Epithelial cell of prostate (primary cell): ENCODE results near the gene SPINK2.

Source experiments
- DNase-seq: peaks from one replicate; pipeline ENCODE4 v3.0.0-alpha.2; 2011; ENCODE audit warnings: low read depth, low spot score
- H3K27ac ChIP-seq: fragments of 450-650 bp; 2 replicates; pipeline ENCODE4 v1.5.1; 2017; ENCODE audit warnings: mild to moderate bottlenecking

The SPINK2 gene, protein sequence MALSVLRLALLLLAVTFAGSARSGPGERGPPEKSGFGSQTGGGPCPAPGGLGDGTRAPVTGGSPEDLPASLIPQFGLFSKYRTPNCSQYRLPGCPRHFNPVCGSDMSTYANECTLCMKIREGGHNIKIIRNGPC

DNA sequence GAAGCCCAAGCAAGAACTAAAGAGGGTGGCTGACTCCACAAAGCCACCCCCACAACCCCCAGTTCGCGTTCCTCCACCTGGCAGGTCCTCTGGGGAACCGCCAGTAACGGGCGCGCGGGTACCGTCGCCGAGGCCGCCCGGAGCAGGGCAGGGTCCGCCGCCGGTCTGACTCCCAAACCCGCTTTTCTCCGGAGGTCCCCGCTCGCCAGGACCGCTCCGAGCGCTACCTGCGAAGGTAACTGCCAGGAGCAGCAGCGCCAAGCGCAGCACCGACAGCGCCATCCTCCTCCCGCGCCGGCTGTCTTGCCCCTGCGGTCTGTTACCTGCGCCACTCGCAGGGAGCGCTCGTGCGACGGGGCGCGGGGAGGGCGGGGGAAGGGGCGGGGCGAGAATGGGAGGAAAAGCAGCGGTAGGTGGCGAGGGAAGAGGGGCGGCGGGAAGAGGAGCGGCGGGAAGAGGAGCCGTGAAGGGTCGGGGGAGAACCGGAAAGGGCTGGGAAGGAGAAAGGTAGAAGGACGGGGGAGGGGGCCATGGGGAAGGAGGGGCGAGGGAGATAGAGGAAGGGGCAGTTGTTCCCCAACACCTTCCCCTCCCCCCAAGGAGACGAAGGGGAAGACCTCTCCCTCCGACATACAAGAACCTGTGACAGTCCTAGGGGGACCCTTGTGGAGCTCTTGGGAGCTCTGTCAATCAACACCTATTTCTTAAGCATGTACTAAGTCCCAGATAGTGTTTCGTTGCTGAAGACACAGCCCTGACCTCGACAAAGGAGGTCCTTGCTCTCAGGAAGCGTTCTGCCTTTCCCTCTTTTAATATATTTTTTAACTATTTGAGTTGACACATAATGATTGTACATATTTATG lies at the start of gene SPINK2:
Gene SPINK2 (minus strand): TSS at position 321 of the 863 bp plus-strand sequence. CDS start 39 bp downstream, at position 282.
- no peak within 1 kb of the TSS for H3K27ac ChIP-seq
- no peak for DNase-seq

DNA sequence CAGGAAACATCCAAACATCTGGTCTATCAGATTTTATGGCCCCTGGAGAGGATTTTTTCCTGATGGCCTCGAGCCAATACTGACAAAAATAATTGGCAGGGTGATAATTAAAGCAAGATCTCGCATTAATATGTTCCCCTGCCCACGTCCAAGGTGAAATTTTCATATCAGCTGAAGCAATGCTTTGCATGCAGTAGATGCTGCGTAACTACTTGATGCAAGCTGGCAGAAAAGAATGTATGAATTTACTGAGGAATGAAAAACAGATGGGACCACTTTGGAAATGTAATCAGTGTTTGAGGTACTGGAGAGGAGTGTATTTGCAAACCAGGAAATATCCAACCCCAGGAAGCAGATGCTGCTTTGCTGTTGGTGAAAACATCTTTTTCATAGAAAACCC lies 49.4 kb upstream of the SPINK2 start:
- H3K27ac ChIP-seq: no peak overlapping the region
- DNase-seq: no peak

DNA sequence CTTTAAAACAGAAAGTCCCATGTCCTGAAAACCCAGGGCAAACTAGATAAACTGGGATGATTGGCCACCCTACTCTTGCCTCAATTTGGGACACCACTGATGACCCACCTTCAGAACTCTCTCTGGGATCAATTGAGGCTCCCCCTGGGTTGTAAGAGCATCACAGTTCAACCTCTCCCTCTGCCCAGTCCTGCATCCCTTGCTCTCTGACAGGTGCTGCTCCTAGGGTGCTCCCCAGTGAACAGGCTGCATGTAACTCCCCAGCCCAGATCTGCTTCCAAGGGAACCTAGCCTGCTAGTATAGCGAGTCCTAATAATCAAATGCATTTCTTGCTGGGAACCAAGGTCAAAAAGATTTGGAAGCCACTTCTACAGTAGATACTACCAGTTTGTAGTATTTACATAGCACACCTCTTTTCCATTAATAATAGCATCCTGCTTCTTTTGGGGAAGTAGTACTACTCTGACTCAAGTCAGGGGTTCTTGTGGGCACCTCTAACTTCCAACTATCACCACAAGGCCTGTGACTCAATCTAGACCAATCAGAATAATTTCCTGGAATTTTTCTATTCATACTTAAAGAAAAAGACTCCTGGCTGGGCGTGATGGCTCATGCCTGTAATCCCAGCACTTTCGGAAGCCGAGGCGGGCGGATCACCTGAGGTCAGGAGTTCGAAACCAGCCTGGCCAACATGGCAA lies 42.1 kb upstream of the SPINK2 start:
- DNase-seq: peak; percentile 56
- no peak overlapping the region for H3K27ac ChIP-seq

DNA sequence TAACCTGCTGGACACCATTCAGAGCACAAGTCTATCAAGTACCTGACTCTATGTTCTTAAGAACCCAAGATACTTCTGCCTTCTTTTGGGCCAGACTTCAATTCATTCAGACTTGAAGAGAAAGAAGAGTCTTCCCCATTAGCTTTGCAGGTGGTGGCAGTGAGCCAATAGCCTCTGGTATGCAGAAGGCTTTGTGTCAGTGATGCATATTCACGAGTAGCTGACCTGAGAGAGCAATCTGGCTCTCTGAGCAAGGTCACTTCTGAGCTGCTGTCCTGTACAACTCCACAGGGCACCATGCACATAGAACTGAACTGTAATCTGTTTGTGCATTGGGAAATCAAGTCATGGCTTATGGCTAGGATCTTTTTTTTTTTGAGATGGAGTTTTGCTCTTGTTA lies 39.9 kb upstream of the SPINK2 start:
- H3K27ac ChIP-seq: no peak overlapping the region
- DNase-seq: no peak

DNA sequence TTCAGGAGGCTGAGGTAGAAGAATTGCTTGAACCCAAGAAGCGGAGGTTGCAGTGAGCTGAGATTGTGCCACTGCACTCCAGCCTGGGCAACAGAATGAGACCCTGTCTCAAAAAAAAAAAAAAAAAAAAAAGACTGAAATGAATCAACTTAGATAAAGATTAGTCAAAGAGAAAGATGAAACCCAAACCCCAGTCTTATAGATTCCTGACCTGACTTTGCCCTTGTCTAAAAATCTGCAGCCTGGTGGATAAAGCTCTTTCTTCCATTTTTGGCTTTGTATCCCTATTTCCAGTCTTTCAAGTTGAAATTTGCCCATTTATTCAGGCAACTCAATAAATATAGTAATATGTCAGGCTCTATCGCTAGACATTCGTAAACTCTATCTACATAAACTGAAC lies 39.3 kb upstream of the SPINK2 start:
- no peak overlapping the region for H3K27ac ChIP-seq
- no peak for DNase-seq

DNA sequence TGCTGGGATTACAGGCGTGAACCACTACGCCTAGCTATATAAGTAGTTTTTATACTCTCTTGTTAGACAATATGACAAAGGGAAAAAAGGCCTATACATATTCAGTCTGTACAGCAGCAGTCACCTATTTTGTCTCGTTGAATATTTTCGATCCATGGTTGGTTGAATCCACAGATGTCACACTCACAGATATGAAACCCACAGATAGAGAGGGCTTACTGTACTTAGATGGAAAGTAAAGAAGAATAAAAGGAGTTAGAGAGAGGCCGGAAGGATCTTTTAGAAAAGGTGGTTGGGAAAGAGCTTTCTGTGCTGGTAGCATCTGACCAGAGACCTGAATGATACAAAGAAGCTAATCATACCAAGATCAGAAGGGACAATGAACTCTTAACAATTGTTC lies 38.3 kb upstream of the SPINK2 start:
- no peak for DNase-seq
- H3K27ac ChIP-seq: no peak overlapping the region

DNA sequence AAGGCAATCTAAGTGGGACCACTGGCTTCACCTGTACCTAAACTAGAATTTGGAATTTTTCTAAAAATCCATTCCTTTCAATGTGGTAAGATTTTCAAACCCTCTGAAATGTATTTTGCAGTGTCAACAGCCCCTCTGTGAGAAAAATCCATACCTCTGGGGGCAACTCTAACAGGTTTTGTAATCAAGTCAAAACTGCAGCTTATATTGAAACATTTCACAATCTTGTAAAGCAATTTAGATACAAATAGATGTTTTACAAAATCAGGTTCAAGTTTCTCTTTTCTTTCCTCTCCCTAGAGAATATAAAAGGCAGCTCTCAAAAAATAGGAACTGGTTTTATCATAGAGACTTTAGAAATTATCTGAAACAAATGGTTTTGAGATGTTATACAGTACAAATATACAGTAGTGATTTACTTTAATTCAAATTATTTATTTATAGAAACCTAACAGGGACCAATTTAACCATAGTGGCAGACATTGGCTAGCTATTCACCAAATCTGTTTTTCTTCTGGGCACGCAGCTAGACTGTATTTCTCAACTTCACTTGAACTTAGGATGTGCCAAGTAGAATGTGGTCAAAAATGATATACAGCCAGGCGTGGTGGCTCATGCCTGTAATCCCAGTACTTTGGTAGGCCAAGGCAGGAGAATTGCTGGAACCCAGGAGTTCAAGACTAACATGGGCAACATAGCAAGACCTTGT lies 36.3 kb upstream of the SPINK2 start:
- DNase-seq: no peak
- H3K27ac ChIP-seq: no peak overlapping the region

DNA sequence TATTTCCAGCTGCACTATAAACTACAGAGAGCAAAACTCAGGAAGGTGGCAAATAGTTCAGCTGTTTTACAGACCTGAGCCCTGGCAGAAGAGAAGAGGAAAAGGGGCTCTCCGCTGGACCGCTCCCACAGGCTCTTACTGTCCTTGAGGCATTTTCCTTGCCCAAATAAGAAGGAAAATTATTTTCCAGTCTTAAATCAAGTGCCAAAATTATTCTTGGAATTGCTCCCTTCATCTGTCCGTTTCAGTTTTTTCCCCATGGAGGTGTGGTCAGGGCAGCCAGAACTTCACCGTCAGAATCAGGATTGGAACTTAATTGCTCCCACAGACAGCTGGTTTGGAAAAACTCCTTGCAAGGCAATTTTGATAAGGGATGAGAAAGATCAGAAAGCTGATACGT lies 35.2 kb upstream of the SPINK2 start:
- DNase-seq: no peak

DNA sequence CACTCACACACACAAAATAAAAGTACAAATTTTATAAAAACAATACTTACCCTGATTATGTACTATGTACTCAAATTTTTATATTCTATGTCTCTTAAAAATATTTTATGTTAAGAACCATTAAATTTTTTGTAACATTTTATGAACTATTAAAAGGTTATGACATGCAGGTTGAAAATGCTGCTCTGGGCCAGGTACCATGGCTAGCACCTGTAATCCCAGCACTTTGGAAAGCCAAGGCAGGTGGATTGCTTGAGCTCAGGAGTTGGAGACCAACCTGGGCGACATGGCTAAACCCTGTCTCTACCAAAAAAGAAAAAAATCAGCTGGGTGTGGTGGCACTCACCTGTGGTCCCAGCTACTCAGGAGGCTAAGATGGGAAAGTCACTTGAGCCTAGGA lies 29.4 kb upstream of the SPINK2 start:
- DNase-seq: no peak
- H3K27ac ChIP-seq: no peak overlapping the region

More for the DNA sequence above, 35.2 kb upstream of the SPINK2 start:
- no peak overlapping the region for H3K27ac ChIP-seq

DNA sequence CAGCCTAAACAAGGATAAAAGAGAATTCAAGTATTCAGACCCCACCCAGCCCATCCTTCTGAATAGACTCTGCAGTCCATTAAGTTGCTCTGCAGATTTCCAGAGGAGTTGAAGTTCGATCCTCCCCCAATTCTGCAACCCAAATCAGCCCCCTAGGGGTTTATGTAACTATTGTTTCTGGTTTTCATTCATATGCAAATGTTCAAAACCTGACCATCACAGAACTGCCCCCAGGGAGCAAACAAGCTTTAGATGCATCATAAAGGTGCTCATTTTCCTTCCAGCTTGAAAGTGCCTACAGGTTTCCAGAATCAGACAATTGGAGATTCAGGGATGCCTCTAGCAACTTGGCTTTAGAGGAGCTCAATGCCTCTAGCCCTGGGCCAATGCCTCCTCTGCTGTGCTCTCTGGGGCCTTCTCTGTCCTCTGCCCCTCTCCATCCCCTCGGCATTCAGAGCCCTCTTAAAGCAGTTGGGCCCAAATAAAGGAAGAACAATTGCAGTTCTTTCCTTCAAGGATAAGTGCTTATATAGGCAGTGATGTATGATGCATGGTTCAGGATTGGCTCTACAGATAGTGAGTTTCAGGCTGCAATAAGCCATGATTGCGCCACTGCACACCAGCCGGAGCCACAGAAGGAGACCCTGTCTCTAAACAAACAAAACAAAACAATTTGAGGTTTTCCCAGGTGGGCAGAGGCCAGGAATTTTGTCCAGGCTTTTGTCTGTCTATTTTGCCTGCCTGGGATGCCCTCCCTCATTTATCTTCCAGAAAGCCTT lies 23.5 kb upstream of the SPINK2 start:
- DNase-seq: no peak
- no peak overlapping the region for H3K27ac ChIP-seq

DNA sequence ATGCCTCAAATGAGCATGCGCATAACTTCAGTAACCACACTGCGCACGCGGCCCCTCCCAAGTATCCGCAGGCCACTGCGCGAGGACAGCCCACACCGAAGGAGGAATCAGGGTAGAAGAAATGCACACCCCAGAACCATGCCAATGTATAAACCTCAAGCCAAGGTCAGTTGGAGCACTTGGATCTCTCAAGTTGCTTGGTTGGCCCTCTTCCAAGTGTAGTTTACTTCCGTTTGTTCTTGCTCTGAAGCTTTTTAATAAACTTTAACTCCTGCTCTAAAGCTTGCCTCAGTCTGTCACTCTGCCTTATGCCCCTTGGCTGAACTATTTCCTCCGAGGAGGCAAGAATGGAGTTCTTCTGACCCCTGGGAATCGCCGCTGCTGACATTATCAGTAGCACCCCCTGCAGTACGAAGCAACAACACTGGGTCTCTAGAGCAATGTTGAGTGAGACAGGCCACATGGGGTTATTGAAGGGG lies 22.0 kb upstream of the SPINK2 start:
- peak overlapping the region; percentile 15 for H3K27ac ChIP-seq
- DNase-seq: no peak

DNA sequence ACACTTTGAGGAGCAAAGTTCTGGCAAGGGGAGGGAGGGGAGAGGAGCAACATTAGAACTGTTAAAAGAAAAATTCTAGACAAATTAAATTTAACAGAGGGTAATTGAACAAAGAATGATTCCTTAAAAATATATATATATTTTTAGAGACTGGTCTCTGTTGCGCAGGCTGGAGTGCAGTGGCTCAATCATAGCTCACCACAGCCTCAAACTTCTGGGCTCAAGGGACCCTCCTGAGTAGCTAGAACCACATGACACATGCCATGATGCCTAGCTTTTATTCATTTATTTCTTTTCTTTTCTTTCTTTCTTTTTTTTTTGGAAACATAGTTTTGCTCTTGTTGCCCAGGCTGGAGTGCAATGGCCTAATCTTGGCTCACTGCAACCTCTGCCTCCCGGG lies 19.1 kb upstream of the SPINK2 start:
- H3K27ac ChIP-seq: no peak overlapping the region
- DNase-seq: no peak

DNA sequence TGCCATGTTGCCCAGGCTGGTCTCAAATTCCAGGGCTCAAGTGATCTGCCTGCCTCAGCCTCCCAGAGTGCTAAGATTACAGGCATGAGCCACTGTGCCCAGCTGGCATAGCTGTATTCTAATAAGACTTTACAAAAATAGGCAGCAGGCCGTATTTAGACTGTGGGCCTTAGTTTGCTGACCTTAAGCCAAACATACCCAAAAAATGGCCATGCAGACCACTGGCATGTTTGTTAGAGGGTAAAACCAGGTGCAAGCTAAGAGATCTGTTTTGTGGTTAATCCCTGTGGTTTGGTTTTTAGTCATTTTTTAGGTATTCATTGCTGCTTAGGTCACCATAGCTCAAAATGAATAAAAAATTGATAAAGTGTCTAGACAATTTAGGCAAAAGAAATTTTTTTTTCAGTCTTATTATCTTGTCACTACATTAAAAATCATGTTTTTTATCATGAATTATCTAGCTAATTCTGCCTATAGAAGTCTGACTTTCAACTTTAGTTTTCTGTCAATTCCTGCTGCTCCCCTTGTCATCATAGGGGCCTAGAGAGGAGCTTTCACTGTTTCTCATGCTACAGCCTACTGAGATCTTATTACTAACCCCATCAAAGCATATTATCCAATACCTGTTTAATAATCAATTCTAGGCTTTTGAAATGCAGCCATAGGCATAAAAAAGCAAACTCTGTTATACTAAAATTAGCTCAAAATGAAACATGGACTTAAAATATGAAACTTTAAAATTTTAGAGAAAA lies 7.5 kb upstream of the SPINK2 start:
- DNase-seq: no peak
- no peak overlapping the region for H3K27ac ChIP-seq

DNA sequence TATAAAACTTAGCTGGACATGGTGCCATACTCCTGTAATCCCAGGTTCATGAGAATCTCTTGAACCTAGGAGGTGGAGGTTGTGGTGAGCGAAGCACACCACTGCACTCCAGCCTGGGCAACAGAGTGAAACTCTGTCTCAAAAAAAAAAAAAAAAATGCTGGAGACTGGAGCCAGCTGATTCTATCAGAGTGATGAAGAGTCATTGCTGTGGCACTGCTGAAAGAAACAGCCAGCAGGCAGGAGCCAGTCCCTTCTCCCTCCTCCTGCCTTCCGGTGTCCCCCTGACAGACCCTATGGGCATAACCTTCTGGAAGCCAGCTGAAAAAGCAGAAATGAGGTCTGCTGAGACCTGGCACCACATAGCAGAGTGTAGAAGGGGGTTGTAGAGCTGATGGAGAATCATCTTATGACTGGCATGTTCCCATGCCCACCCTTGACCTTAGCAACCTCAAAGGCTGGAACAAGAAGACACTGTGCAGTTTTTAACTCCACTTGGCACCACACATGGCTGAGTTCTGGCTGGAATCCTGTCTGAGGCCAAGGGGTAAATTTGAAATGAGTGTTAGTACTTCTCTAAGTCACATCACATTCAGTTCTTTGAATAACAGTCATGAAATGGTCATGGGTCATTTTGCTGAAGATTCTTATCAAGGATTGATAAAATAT lies 2.6 kb upstream of the SPINK2 start:
- no peak for DNase-seq
- H3K27ac ChIP-seq: no peak overlapping the region

DNA sequence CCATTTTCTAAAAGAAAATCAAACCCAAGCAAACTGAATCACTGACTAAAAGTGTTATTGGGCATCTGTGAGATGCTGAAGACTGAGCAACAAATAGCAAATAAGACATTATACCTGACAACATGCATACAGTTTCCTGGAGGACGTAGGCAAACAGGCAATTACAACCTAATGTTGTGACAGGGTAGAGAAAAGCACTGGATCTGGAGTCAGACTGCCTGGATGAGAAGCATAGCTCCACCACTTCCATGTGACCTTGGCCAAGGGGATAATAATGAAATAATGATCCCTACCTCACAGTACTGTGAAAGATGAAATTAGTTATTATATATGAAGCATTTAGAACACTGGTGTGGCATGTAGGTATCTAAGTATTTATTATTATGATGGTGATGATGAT lies 2.7 kb downstream of the SPINK2 start:
- DNase-seq: no peak
- no peak overlapping the region for H3K27ac ChIP-seq

DNA sequence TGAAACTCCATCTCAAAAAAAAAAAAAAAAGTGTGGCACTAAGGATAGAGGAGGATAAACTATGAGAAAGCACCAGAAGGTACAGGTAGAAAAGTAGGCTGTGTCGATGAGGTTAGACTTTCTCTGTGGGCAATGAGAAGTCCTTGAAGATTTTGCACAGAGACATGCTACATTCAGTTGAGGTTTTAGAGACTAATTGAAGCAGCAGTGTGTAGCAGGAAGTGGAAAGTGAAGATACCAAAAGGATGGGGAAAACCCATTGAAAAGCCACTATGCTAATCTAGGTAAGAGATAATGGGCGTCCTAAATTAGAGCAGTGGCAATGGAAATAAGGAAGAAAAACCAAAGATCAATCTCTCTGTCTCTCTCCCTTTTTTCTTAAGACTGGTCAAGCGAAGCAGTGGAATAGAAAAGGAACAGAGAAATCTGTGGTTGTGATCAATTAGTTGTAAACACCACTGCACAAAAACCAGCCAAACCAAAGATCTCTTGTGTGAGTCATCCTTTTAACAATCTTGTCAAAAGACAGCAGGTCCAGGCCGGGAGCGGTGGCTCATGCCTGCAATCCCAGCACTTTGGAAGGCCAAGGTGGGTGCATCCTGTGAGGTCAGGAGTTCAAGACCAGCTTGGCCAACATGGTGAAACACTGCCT lies 3.5 kb downstream of the SPINK2 start:
- H3K27ac ChIP-seq: no peak overlapping the region
- DNase-seq: no peak

DNA sequence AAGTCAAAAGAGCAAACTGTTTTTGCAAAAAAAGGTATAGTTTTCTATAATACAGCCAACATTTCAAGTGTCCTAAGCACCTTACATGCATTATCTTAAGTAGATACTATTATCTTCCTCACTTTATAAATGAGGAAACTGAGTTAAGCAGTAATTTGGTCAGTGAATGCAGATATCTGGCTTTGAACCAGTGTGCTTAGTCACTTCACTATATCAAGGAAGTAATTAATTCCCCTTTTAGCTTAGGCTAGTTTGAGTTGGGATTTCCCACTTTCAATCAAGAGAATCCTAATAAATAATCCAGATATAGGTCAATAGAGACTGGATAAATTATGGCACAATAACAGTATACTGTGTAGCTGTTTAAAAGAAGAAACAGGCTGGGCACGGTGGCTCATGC lies 14.8 kb downstream of the SPINK2 start:
- no peak for DNase-seq
- H3K27ac ChIP-seq: no peak overlapping the region

DNA sequence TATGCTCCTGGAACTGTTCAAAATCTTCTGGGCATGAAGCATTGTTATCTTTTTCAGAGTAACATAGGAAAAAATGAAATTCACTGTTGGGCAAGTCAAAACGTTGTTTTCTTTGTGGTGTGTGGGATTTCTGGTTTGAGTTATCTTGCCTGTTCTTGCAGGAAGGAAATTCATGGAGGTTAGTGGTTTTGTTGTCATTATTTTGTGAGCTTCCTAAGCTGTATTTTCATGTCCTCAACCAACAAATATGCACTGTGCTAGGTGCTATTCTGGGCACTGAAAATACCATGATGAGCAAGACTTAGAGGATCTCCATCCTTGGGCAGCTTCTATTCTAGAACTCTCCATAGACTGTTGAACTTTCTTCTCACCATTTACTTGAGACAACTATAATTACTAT lies 16.9 kb downstream of the SPINK2 start:
- peak overlapping the region; percentile 25 for H3K27ac ChIP-seq
- peak; percentile 65 for DNase-seq
